ENCODE data around the gene MAPK8IP3.

The MAPK8IP3 gene

GRCh38 chr16:1705688-1706385 is at the start of gene MAPK8IP3:
MAPK8IP3 (plus strand) TSS chr16:1706195; CDS start chr16:1706340, 145 bp downstream.
- peak; percentile 85 for DNase-seq (ENCODE audit: low read depth)
- TF ChIP-seq CTCF (conservative IDR thresholded peaks at IDR 0.05; ENCODE audit: low read depth, low read length) = peak; percentile 50
- peak within 1 kb of the TSS; percentile 95 for H3K4me3 ChIP-seq (ENCODE audit: low read depth, low read length)

- TF ChIP-seq CTCF (conservative IDR thresholded peaks at IDR 0.05; ENCODE audit: low read depth, low read length) = no peak
- H3K4me3 ChIP-seq (ENCODE audit: low read depth, low read length) = no peak overlapping the region
- no peak for DNase-seq (ENCODE audit: low read depth)
These were observed 49.0 kb upstream of the MAPK8IP3 start for GRCh38 chr16:1656808-1657617.

- TF ChIP-seq CTCF (conservative IDR thresholded peaks at IDR 0.05; ENCODE audit: low read depth, low read length) = no peak
- no peak overlapping the region for H3K4me3 ChIP-seq (ENCODE audit: low read depth, low read length)
- no peak for DNase-seq (ENCODE audit: low read depth)
These were observed 48.2 kb upstream of the MAPK8IP3 start for GRCh38 chr16:1657841-1658240.

- H3K4me3 ChIP-seq (ENCODE audit: low read depth, low read length) = no peak overlapping the region
- no peak for DNase-seq (ENCODE audit: low read depth)
- TF ChIP-seq CTCF (conservative IDR thresholded peaks at IDR 0.05; ENCODE audit: low read depth, low read length) = no peak
These were observed 47.0 kb upstream of the MAPK8IP3 start for GRCh38 chr16:1659031-1659430.

GRCh38 chr16:1661826-1662225 is 44.2 kb upstream of the MAPK8IP3 start:
- H3K4me3 ChIP-seq (ENCODE audit: low read depth, low read length) = no peak overlapping the region
- no peak for TF ChIP-seq CTCF (conservative IDR thresholded peaks at IDR 0.05; ENCODE audit: low read depth, low read length)
- DNase-seq (ENCODE audit: low read depth) = no peak

GRCh38 chr16:1662543-1662942 is 43.5 kb upstream of the MAPK8IP3 start:
- no peak for DNase-seq (ENCODE audit: low read depth)
- TF ChIP-seq CTCF (conservative IDR thresholded peaks at IDR 0.05; ENCODE audit: low read depth, low read length) = no peak
- no peak overlapping the region for H3K4me3 ChIP-seq (ENCODE audit: low read depth, low read length)

Measured in choroid plexus epithelial cell (primary cell).